Body of pancreas (tissue), 4 donors: ENCODE measurements around the gene DDIAS. TPM values are rescaled to one million over a fixed set of nuclear protein-coding genes. Genes with fewer than 3 reads are reported as not detected.
A peak's percentile ranks its signal among the peaks of the same experiment; 100 is the strongest.

Source experiments
- ATAC-seq: fragments of 150-250 bp; one replicate; pipeline ENCODE4 v1.9.1; 2016
- DNase-seq, 4 donors: peaks; one replicate each; pipeline ENCODE4 v3.0.0-alpha.2; 2019
- H3K27ac ChIP-seq, 4 donors: fragments of 200-600 bp; sonication (generic); 1 replicate in 3 of 4; 2 replicates in 1 of 4; pipeline versions ENCODE4 v1.5.1 to v1.6.1; 2016 to 2019; ENCODE audit warnings: mild to moderate bottlenecking in 1 of 4, mixed read lengths in 1 of 4, moderate library complexity in 1 of 4
- H3K27me3 ChIP-seq, 2 donors: fragments of 200-600 bp; sonication (generic); one replicate each; pipeline ENCODE4 v1.6.0; 2016; ENCODE audit warnings: mild to moderate bottlenecking in 1 of 2
- H3K36me3 ChIP-seq, 2 donors: fragments of 200-600 bp; sonication (generic); replicated peaks in 1 of 2; 2 replicates each; pipeline ENCODE4 v1.5.1; 2016; ENCODE audit warnings: low read depth in 2 of 2; ENCODE audit not compliant: insufficient read depth in 1 of 2
- H3K4me1 ChIP-seq: fragments of 200-600 bp; sonication (generic); one replicate; pipeline ENCODE4 v1.6.0; 2016
- H3K4me3 ChIP-seq, 2 donors: fragments of 200-600 bp; sonication (generic); 1 replicate in 1 of 2; 2 replicates in 1 of 2; pipeline ENCODE4 v1.5.1; 2016 to 2019
- H3K9me3 ChIP-seq, 3 donors: fragments of 200-600 bp; sonication (generic); 1 replicate in 2 of 3; 2 replicates in 1 of 3; pipeline ENCODE4 v1.5.1; 2016
- CTCF ChIP-seq, 7 experiments: fragments of 450-650 bp in 4 of 7; fragments of 200-600 bp in 3 of 7; sonication (generic) in 3 of 7; IDR thresholded peaks; one replicate each; pipeline ENCODE4 v1.5.1; 2016 to 2019; ENCODE audit warnings: antibody characterized with exemption in 7 of 7
- POLR2A ChIP-seq, 3 donors: fragments of 450-650 bp; IDR thresholded peaks; one replicate each; pipeline ENCODE4 v1.6.1; 2016; ENCODE audit warnings: antibody characterized with exemption in 3 of 3, mild to moderate bottlenecking in 2 of 3
- WGBS, 2 donors: methylation state at CpG; one replicate each; pipeline ENCODE4 v1.1.5; 2017; 5-methylcytosine and 5-hydroxymethylcytosine counted together
- intact Hi-C: fragments of 100-400 bp; cut with DNase I; formaldehyde crosslinking; loops from one replicate; pipeline ENCODE4 v1.15.1; 2023
- total RNA-seq, 2 donors: library from RNA; depleted of rRNA; stranded (reverse); fragments of >200 nt; gene quantifications; one replicate each; pipeline ENCODE4 v1.1.0, GENCODE V29; 2016

DDIAS gene
- total RNA-seq, 2 donors from 2014 or later: not detected

DNA sequence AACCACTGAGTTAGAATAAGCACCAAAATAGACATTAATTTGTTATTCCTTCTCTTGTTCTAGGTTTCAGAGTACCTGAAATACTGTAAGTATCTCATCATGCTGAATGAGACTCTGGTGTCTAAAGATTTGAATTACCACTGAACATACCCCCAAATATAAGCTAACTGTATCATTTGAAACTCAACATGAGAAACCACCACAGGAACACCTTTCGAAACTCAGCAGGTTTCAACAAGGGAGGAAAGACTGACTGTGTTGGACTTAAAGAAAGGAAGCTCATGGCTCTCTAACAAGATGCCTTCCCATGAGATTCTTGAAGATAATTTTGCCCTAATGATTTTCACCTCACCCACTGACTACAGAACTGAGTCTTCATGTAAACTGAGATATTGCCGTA lies 38.3 kb upstream of the DDIAS start:
- ATAC-seq: no peak
- 90 to 93% methylated on average over 2 of the region's 2 CpGs for WGBS, 2 donors
- H3K4me1 ChIP-seq: peaks cover 8% of the 10 kb centered on the region
- no peaks in the 10 kb centered on the region for H3K9me3 ChIP-seq
- no peaks in the 10 kb centered on the region for H3K36me3 ChIP-seq
- H3K4me3 ChIP-seq: no peak overlapping the region
- DNase-seq: no peak
- no peak overlapping the region for H3K27ac ChIP-seq
- no peak for TF ChIP-seq CTCF (IDR thresholded peaks at IDR 0.05)
- TF ChIP-seq POLR2A (IDR thresholded peaks at IDR 0.05): no peak
- intact Hi-C loops: loop anchor here (10.0 kb wide), 1 partner anchor 138 kb away; no protein-coding TSS in a partner anchor
- H3K27me3 ChIP-seq: no peaks in the 10 kb centered on the region

- DNase-seq (peak; percentile 46 to 72 (median 64)), ATAC-seq (peak; percentile 88)
- Histone ChIP-seq H3K9me3 (no peaks in the 10 kb centered on the region), H3K4me3 (no peak overlapping the region), H3K27me3 (no peaks in the 10 kb centered on the region), H3K36me3 (no peaks in the 10 kb centered on the region), H3K4me1 (peaks cover 8% of the 10 kb centered on the region), H3K27ac (no peak overlapping the region)
- intact Hi-C loops: loop anchor here (10.0 kb wide), 1 partner anchor 139 kb away; no protein-coding TSS in a partner anchor
- TF ChIP-seq POLR2A (IDR thresholded peaks at IDR 0.05): no peak
- TF ChIP-seq CTCF (IDR thresholded peaks at IDR 0.05): peak; percentile 40 to 72 (median 59)
- 5 to 10% methylated on average over 5 of the region's 5 CpGs for WGBS, 2 donors
Observed at GRCh38 chr11:82864268-82864667, 37.3 kb upstream of the DDIAS start.

GRCh38 chr11:82865841-82866240 lies 35.7 kb upstream of the DDIAS start:
- Histone ChIP-seq H3K4me3 (no peak overlapping the region), H3K4me1 (peaks cover 8% of the 10 kb centered on the region), H3K9me3 (no peaks in the 10 kb centered on the region), H3K27me3 (no peaks in the 10 kb centered on the region), H3K36me3 (no peaks in the 10 kb centered on the region), H3K27ac (no peak overlapping the region)
- 80 to 88% methylated on average over 2 of the region's 2 CpGs for WGBS, 2 donors
- DNase-seq (no peak), ATAC-seq (no peak)
- no peak for TF ChIP-seq CTCF (IDR thresholded peaks at IDR 0.05)
- TF ChIP-seq POLR2A (IDR thresholded peaks at IDR 0.05): no peak
- intact Hi-C loops: loop anchor here (10.0 kb wide), 1 partner anchor 141 kb away; no protein-coding TSS in a partner anchor

GRCh38 chr11:82867495-82868082 lies 33.9 kb upstream of the DDIAS start:
- Histone ChIP-seq H3K9me3 (no peaks in the 10 kb centered on the region), H3K27me3 (no peaks in the 10 kb centered on the region), H3K27ac (no peak overlapping the region), H3K4me3 (no peak overlapping the region), H3K36me3 (no peaks in the 10 kb centered on the region), H3K4me1 (peaks cover 8% of the 10 kb centered on the region)
- WGBS, 2 donors: 16 to 18% methylated on average over 10 of the region's 10 CpGs
- intact Hi-C loops: loop anchor here (10.0 kb wide), 1 partner anchor 143 kb away; no protein-coding TSS in a partner anchor
- DNase-seq (peak; percentile 78 to 88 (median 84)), ATAC-seq (peak; percentile 49)
- no peak for TF ChIP-seq POLR2A (IDR thresholded peaks at IDR 0.05)
- TF ChIP-seq CTCF (IDR thresholded peaks at IDR 0.05): peak; percentile 61 to 72 (median 68)

DNA sequence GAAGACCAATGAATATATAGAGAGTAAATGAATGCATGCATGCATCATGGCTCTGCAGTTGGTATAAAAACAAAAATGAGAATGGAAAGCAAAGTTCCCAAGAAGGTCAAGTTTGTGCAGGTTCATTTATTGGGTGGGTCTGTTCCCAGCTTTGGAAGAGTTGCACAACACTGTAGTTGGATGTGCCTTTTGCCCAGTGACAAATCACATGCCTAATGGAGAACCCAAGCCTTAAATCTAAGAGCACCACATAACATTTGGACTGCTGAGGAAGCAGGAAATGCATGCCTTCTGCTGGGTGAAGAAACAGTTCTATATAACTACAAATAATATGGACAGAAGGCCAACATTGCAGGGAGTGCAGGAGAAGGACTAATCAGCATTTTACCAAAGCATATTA lies 31.9 kb upstream of the DDIAS start:
- TF ChIP-seq POLR2A (IDR thresholded peaks at IDR 0.05) (no peak), CTCF (IDR thresholded peaks at IDR 0.05) (no peak)
- intact Hi-C loops: loop anchor here (10.0 kb wide), 1 partner anchor 145 kb away; no protein-coding TSS in a partner anchor
- no peaks in the 10 kb centered on the region for H3K36me3 ChIP-seq
- no peak for ATAC-seq
- H3K27ac ChIP-seq: no peak overlapping the region
- H3K27me3 ChIP-seq: no peaks in the 10 kb centered on the region
- DNase-seq: peak in 1 of 4 donors; percentile 10
- no peaks in the 10 kb centered on the region for H3K9me3 ChIP-seq
- no peaks in the 10 kb centered on the region for H3K4me1 ChIP-seq
- no peak overlapping the region for H3K4me3 ChIP-seq
